Small intestine (tissue), 7 donors: ENCODE data around the gene NAV3. TPM values are rescaled to one million over a fixed set of nuclear protein-coding genes. Genes with fewer than 3 reads are reported as not detected.

Source experiments
- DNase-seq, 2 donors: peaks; one replicate each; pipeline versions ENCODE4 v3.0.0 to v3.0.0-alpha.2; 2013
- FAIRE-seq: peaks from 2 replicates; lab custom pipeline; 2012; peaks lifted over from hg19 to GRCh38; lab: Jason Lieb, UNC
- H3K27ac ChIP-seq, 3 donors: one replicate each; pipeline ENCODE4 v1.5.1; 2013; ENCODE audit warnings: low read length in 2 of 3, mild to moderate bottlenecking in 2 of 3, control low read depth in 1 of 3, inconsistent platforms in 1 of 3, low read depth in 1 of 3, moderate library complexity in 1 of 3
- H3K27me3 ChIP-seq, 3 donors: one replicate each; pipeline ENCODE4 v1.6.1; 2013; ENCODE audit warnings: low read length in 3 of 3, inconsistent platforms in 1 of 3; ENCODE audit not compliant: control insufficient read depth in 3 of 3, insufficient read depth in 3 of 3
- H3K36me3 ChIP-seq, 3 donors: one replicate each; pipeline ENCODE4 v1.6.1; 2013; ENCODE audit warnings: low read length in 3 of 3, inconsistent platforms in 1 of 3, low read depth in 1 of 3, mild to moderate bottlenecking in 1 of 3, moderate library complexity in 1 of 3; ENCODE audit not compliant: control insufficient read depth in 3 of 3, insufficient read depth in 2 of 3
- H3K4me1 ChIP-seq, 3 donors: one replicate each; pipeline ENCODE4 v1.6.1; 2013; ENCODE audit warnings: low read length in 2 of 3, inconsistent platforms in 1 of 3, low read depth in 1 of 3, mild to moderate bottlenecking in 1 of 3, moderate library complexity in 1 of 3; ENCODE audit not compliant: control insufficient read depth in 3 of 3, insufficient read depth in 2 of 3
- H3K4me3 ChIP-seq, 3 donors: one replicate each; pipeline ENCODE4 v1.5.1; 2013; ENCODE audit warnings: low read length in 3 of 3, control low read depth in 1 of 3, inconsistent platforms in 1 of 3, low read depth in 1 of 3, mild to moderate bottlenecking in 1 of 3, moderate library complexity in 1 of 3
- H3K9me3 ChIP-seq, 2 donors: one replicate each; pipeline ENCODE4 v1.6.1; 2013; ENCODE audit warnings: low read depth in 1 of 2, low read length in 1 of 2; ENCODE audit not compliant: control insufficient read depth in 2 of 2, insufficient read depth in 1 of 2
- WGBS, 3 donors: extraction: QIAGEN DNeasy Blood & Tissue Kit; methylation state at CpG; one replicate each; pipeline ENCODE4 v1.1.7; 2013; 5-methylcytosine and 5-hydroxymethylcytosine counted together
- polyA plus RNA-seq, 4 donors: library from polyadenylated mRNA; stranded (reverse) in 3 of 4; unstranded in 1 of 4; fragments of 200-250 nt in 3 of 4; fragments of 120-200 nt in 1 of 4; gene quantifications; one replicate each; pipeline versions ENCODE4 v1.2.1 to v1.2.3, GENCODE V29; 2013
- donor health status: healthy with polysubstance abuse.
- donor health status: control.
- donor health status: control.
- donor health status: Bipolar disorder and iron deficiency.
- donor health status: healthy.

NAV3 gene
- polyA plus RNA-seq, 4 donors, result 0.36 to 1.9 TPM; not detected in 2

GRCh38 chr12:77924703-77925102 is 94.0 kb downstream of the NAV3 start:
- Histone ChIP-seq H3K27ac (no peak overlapping the region), H3K9me3 (no peaks in the 10 kb centered on the region), H3K27me3 (no peaks in the 10 kb centered on the region), H3K4me1 (no peaks in the 10 kb centered on the region), H3K4me3 (no peak overlapping the region), H3K36me3 (no peaks in the 10 kb centered on the region)
- FAIRE-seq, result no peak
- DNase-seq, result no peak
- WGBS, 3 donors, result 36 to 72% (median 50%) methylated on average over 2 of the region's 2 CpGs

GRCh38 chr12:77925536-77926108 is 94.9 kb downstream of the NAV3 start:
- no peaks in the 10 kb centered on the region for H3K27me3 ChIP-seq
- peak; percentile 68 to 76 for DNase-seq
- WGBS, 3 donors, result 0 to 2% (median 1%) methylated on average over 6 of the region's 6 CpGs
- H3K4me1 ChIP-seq, result no peaks in the 10 kb centered on the region
- H3K27ac ChIP-seq, result no peak overlapping the region
- H3K9me3 ChIP-seq, result no peaks in the 10 kb centered on the region
- H3K36me3 ChIP-seq, result no peaks in the 10 kb centered on the region
- no peak for FAIRE-seq
- H3K4me3 ChIP-seq, result no peak overlapping the region

- DNase-seq, result no peak
- Histone ChIP-seq H3K9me3 (no peaks in the 10 kb centered on the region), H3K27ac (no peak overlapping the region), H3K27me3 (no peaks in the 10 kb centered on the region), H3K36me3 (no peaks in the 10 kb centered on the region), H3K4me3 (no peak overlapping the region), H3K4me1 (no peaks in the 10 kb centered on the region)
- WGBS, 3 donors, result 89 to 90% (median 89%) methylated on average over 8 of the region's 8 CpGs
- FAIRE-seq, result no peak
Observed at GRCh38 chr12:77928078-77928477, 97.4 kb downstream of the NAV3 start.

GRCh38 chr12:77932216-77932615 is 101.5 kb downstream of the NAV3 start:
- 81 to 88% (median 87%) methylated on average over 2 of the region's 2 CpGs for WGBS, 3 donors
- FAIRE-seq, result no peak
- no peak overlapping the region for H3K27ac ChIP-seq

GRCh38 chr12:77938301-77938700 is 107.6 kb downstream of the NAV3 start:
- FAIRE-seq (no peak), DNase-seq (no peak)
- Histone ChIP-seq H3K4me1 (no peaks in the 10 kb centered on the region), H3K36me3 (no peaks in the 10 kb centered on the region), H3K9me3 (no peaks in the 10 kb centered on the region), H3K4me3 (no peak overlapping the region), H3K27me3 (no peaks in the 10 kb centered on the region), H3K27ac (no peak overlapping the region)

More at GRCh38 chr12:77932216-77932615, 101.5 kb downstream of the NAV3 start:
- no peak overlapping the region for H3K4me3 ChIP-seq
- no peaks in the 10 kb centered on the region for H3K36me3 ChIP-seq
- no peak for DNase-seq
- no peaks in the 10 kb centered on the region for H3K4me1 ChIP-seq
- H3K27me3 ChIP-seq, result no peaks in the 10 kb centered on the region
- no peaks in the 10 kb centered on the region for H3K9me3 ChIP-seq

GRCh38 chr12:77940011-77940423 is 109.3 kb downstream of the NAV3 start:
- no peaks in the 10 kb centered on the region for H3K36me3 ChIP-seq
- no peaks in the 10 kb centered on the region for H3K9me3 ChIP-seq
- DNase-seq (no peak), FAIRE-seq (no peak)
- WGBS, 3 donors, result 75 to 87% (median 85%) methylated on average over 1 of the region's 1 CpG
- H3K4me3 ChIP-seq, result no peak overlapping the region
- no peaks in the 10 kb centered on the region for H3K4me1 ChIP-seq
- H3K27me3 ChIP-seq, result no peaks in the 10 kb centered on the region
- H3K27ac ChIP-seq, result no peak overlapping the region

- H3K27ac ChIP-seq, result no peak overlapping the region
- FAIRE-seq (no peak), DNase-seq (no peak)
- WGBS, 3 donors, result 17 to 45% (median 21%) methylated on average over 2 of the region's 2 CpGs
- no peaks in the 10 kb centered on the region for H3K36me3 ChIP-seq
- no peaks in the 10 kb centered on the region for H3K27me3 ChIP-seq
- no peaks in the 10 kb centered on the region for H3K9me3 ChIP-seq
- no peaks in the 10 kb centered on the region for H3K4me1 ChIP-seq
- H3K4me3 ChIP-seq, result no peak overlapping the region
Observed at GRCh38 chr12:77940567-77940966, 109.9 kb downstream of the NAV3 start.

- DNase-seq (no peak), FAIRE-seq (no peak)
- Histone ChIP-seq H3K27ac (no peak overlapping the region), H3K27me3 (no peaks in the 10 kb centered on the region), H3K9me3 (no peaks in the 10 kb centered on the region), H3K36me3 (no peaks in the 10 kb centered on the region), H3K4me3 (no peak overlapping the region), H3K4me1 (no peaks in the 10 kb centered on the region)
- WGBS, 3 donors, result 13 to 64% (median 28%) methylated on average over 1 of the region's 1 CpG
Observed at GRCh38 chr12:77941401-77941800, 110.7 kb downstream of the NAV3 start.

GRCh38 chr12:77943466-77943865 is 112.8 kb downstream of the NAV3 start:
- no peaks in the 10 kb centered on the region for H3K9me3 ChIP-seq
- no peaks in the 10 kb centered on the region for H3K4me1 ChIP-seq
- no peak overlapping the region for H3K27ac ChIP-seq
- DNase-seq (no peak), FAIRE-seq (no peak)
- no peaks in the 10 kb centered on the region for H3K36me3 ChIP-seq
- H3K27me3 ChIP-seq, result no peaks in the 10 kb centered on the region
- no peak overlapping the region for H3K4me3 ChIP-seq
- WGBS, 3 donors, result 41 to 65% (median 43%) methylated on average over 1 of the region's 1 CpG
